ENCODE results near the gene ADAMTS12.

Gene ADAMTS12

DNA sequence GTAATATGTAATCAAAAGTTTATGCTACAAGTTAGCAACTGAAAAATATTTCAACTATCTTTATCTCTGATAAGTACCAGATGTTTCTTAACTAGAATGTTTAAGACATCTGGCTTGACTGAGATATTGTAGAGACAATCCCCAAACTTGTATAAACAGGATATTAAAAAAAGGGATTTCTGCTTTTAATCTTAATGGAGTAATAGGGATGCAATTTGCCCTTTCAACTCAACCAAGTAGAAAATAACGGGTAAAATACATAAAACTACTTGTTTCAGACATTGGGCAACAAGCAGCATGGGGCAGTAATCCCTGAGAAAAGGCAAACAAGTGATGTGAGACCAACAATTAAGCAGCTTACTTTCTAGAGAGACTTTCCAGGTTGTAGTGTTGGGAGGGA lies 9.4 kb upstream of the ADAMTS12 start:
- no peaks in the 10 kb centered on the region for H3K27me3 ChIP-seq
- no peaks in the 10 kb centered on the region for H3K36me3 ChIP-seq
- no peaks in the 10 kb centered on the region for H3K4me1 ChIP-seq (ENCODE audit: control insufficient read depth in 1 of 2, insufficient read depth in 1 of 2, low read depth in 1 of 2, low read length in 1 of 2)
- H3K9me3 ChIP-seq = peaks cover 9% of the 10 kb centered on the region
- H3K27ac ChIP-seq = no peak overlapping the region
- no peak overlapping the region for H3K4me3 ChIP-seq (ENCODE audit: low read depth in 1 of 2, low read length in 1 of 2)
- TF ChIP-seq, protein P1, sequence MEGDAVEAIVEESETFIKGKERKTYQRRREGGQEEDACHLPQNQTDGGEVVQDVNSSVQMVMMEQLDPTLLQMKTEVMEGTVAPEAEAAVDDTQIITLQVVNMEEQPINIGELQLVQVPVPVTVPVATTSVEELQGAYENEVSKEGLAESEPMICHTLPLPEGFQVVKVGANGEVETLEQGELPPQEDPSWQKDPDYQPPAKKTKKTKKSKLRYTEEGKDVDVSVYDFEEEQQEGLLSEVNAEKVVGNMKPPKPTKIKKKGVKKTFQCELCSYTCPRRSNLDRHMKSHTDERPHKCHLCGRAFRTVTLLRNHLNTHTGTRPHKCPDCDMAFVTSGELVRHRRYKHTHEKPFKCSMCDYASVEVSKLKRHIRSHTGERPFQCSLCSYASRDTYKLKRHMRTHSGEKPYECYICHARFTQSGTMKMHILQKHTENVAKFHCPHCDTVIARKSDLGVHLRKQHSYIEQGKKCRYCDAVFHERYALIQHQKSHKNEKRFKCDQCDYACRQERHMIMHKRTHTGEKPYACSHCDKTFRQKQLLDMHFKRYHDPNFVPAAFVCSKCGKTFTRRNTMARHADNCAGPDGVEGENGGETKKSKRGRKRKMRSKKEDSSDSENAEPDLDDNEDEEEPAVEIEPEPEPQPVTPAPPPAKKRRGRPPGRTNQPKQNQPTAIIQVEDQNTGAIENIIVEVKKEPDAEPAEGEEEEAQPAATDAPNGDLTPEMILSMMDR (IDR thresholded peaks at IDR 0.05) = no peak

DNA sequence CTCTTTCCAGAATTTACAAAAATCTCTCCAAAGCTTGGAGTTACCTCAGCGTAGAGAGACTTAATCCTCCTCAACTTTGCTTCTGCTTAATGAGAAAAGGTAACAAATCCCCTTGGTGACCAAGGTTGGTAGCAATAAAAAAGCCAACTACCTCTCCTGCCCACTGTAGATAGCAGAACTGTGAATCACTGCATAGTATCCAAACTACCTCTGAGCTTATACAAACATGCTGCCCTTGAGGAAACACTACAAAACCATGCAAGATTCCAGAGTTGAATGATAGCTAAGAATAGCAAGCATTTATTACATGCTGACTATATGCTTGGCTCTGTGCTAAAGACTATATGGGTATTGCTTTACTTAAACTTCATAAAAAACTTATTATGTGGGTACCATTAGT lies 2.8 kb upstream of the ADAMTS12 start:
- no peaks in the 10 kb centered on the region for H3K9me3 ChIP-seq
- H3K27me3 ChIP-seq = peaks cover 59% of the 10 kb centered on the region
- TF ChIP-seq, protein P1 (IDR thresholded peaks at IDR 0.05) = no peak
- H3K36me3 ChIP-seq = no peaks in the 10 kb centered on the region
- no peaks in the 10 kb centered on the region for H3K4me1 ChIP-seq (ENCODE audit: control insufficient read depth in 1 of 2, insufficient read depth in 1 of 2, low read depth in 1 of 2, low read length in 1 of 2)
- no peak overlapping the region for H3K4me3 ChIP-seq (ENCODE audit: low read depth in 1 of 2, low read length in 1 of 2)
- H3K27ac ChIP-seq = no peak overlapping the region

DNA sequence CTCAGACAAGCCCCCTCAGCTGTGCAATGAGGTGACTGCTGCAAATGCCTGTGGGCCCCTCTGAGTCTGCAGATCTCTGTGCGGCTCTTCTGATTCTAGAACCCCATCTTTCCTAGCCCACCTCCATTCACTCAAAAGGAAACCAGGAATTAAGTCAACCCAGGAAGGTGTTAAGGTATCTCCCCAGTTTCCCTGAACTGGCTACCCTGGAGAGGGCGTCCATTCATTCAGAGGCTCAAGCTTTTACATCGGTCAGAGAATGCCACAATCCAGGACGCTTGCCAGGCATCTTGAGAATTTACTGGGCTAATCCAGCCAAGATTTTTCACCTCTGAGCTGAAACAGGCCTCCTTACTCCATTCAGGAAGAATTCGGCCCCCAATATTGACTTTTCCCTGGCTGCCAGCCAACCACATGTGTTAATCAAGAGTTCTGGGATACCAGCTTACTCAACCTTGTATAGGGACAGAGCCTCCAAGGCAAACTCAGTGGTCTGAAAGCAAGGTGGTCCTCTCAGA lies 889 bp upstream of the ADAMTS12 start:
- Histone ChIP-seq H3K9me3 (no peaks in the 10 kb centered on the region), H3K27ac (no peak overlapping the region), H3K4me3 (ENCODE audit: low read depth in 1 of 2, low read length in 1 of 2) (no peak overlapping the region), H3K27me3 (peaks cover 71% of the 10 kb centered on the region), H3K4me1 (ENCODE audit: control insufficient read depth in 1 of 2, insufficient read depth in 1 of 2, low read depth in 1 of 2, low read length in 1 of 2) (no peaks in the 10 kb centered on the region), H3K36me3 (no peaks in the 10 kb centered on the region)
- TF ChIP-seq, protein P1 (IDR thresholded peaks at IDR 0.05) = no peak

DNA sequence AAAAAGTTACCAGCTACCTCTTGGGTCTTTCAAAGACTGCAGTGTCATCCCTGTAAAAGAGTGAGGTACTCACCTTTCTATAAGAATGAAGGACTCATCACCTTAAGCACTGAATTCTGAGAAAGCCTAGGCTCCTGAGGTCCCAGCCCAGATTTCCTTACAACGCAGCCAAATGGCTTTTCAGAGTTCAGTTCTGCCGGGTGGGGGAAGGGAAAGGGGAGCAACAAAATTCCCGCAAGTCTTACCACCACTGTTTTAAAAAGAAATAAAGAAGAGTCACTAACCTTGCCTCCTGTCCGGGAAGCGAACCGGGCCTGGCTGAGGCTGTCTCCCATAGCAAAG lies 373 bp downstream of the ADAMTS12 start:
- Histone ChIP-seq H3K9me3 (no peaks in the 10 kb centered on the region), H3K36me3 (no peaks in the 10 kb centered on the region), H3K4me3 (ENCODE audit: low read depth in 1 of 2, low read length in 1 of 2) (no peak overlapping the region), H3K27me3 (peaks cover 71% of the 10 kb centered on the region), H3K27ac (no peak overlapping the region), H3K4me1 (ENCODE audit: control insufficient read depth in 1 of 2, insufficient read depth in 1 of 2, low read depth in 1 of 2, low read length in 1 of 2) (no peaks in the 10 kb centered on the region)
- TF ChIP-seq, protein P1 (IDR thresholded peaks at IDR 0.05) = no peak

DNA sequence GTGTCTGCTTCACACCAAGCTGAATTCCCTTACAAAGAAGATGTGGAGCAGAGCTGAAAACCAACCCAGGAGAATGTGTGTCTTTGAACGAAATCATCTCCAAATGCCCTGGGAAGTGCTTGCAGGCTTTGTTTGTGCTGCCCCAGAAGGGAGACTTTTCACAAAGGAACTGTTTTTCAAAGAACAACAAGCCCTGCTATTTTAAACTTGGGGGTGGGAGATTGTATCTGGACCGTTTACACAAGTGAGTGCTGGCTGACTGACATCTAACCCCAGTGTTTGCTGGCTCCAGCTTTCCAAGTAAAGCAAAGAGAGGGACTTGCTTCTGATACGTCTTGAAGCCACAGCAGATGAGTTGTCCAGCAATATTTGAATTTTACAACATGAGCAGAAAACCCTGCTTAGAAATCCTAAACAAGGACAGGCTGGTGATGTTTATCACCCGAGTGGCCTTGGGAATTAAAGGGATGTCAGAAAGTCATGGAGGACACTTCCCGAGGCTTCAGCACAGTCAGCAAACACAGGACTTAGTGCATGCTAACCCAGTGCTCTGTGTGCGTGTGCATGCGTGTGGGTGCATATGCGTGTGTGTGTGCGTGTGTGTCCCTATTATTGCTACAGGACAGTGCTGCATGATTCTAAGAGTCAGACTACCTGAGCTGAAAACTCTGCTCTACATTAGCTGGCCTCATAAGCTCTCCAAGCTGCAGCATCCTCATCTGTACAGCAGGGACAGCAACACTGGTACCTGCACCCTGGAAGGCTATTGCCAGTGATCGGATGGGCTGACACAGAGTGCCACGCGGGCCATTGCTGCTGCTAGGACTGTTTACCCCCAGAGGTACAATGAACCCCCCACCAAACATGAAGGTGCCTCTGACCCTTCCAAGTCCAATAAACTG lies 1.4 kb downstream of the ADAMTS12 start:
- TF ChIP-seq, protein P1 (IDR thresholded peaks at IDR 0.05) = no peak
- H3K9me3 ChIP-seq = no peaks in the 10 kb centered on the region
- H3K4me1 ChIP-seq (ENCODE audit: control insufficient read depth in 1 of 2, insufficient read depth in 1 of 2, low read depth in 1 of 2, low read length in 1 of 2) = no peaks in the 10 kb centered on the region
- no peak overlapping the region for H3K4me3 ChIP-seq (ENCODE audit: low read depth in 1 of 2, low read length in 1 of 2)
- H3K27ac ChIP-seq = no peak overlapping the region
- no peaks in the 10 kb centered on the region for H3K36me3 ChIP-seq
- peaks cover 69% of the 10 kb centered on the region for H3K27me3 ChIP-seq
